ENCODE results near the gene TERT.
A peak's percentile ranks its signal among the peaks of the same experiment; 100 is the strongest.

Gene TERT

GRCh38 chr5:1243487-1244130 lies 51.3 kb downstream of the TERT start:
- Histone ChIP-seq H3K9me3 (ENCODE audit: control insufficient read depth, insufficient read depth, low read depth, low read length) (no peaks in the 10 kb centered on the region), H3K4me3 (ENCODE audit: low read depth, low read length) (no peak overlapping the region), H3K27ac (ENCODE audit: extremely low read depth, low read depth, low read length) (no peak overlapping the region), H3K36me3 (ENCODE audit: control insufficient read depth in 2 of 2, insufficient read depth in 1 of 2, low read length in 2 of 2) (no peaks in the 10 kb centered on the region), H3K4me1 (ENCODE audit: control insufficient read depth, insufficient read depth, low read length) (no peaks in the 10 kb centered on the region)
- TF ChIP-seq ZNF114 (tag by site-specific recombination; IDR thresholded peaks at IDR 0.05), result no peak
- TF ChIP-seq, protein P1, sequence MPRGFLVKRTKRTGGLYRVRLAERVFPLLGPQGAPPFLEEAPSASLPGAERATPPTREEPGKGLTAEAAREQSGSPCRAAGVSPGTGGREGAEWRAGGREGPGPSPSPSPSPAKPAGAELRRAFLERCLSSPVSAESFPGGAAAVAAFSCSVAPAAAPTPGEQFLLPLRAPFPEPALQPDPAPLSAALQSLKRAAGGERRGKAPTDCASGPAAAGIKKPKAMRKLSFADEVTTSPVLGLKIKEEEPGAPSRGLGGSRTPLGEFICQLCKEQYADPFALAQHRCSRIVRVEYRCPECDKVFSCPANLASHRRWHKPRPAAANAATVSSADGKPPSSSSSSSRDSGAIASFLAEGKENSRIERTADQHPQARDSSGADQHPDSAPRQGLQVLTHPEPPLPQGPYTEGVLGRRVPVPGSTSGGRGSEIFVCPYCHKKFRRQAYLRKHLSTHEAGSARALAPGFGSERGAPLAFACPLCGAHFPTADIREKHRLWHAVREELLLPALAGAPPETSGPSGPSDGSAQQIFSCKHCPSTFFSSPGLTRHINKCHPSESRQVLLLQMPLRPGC (tag by site-specific recombination; IDR thresholded peaks at IDR 0.05), result no peak
- TF ChIP-seq ZNF341 (tag by site-specific recombination; IDR thresholded peaks at IDR 0.05; ENCODE audit: low read depth), result no peak
- no peak for TF ChIP-seq SP3 (tag by site-specific recombination; IDR thresholded peaks at IDR 0.05)
- TF ChIP-seq ZNF302 (tag by site-specific recombination; IDR thresholded peaks at IDR 0.05; ENCODE audit: low read depth), result no peak
- no peak for TF ChIP-seq RBAK (tag by site-specific recombination; IDR thresholded peaks at IDR 0.05)
- no peak for TF ChIP-seq ZSCAN16 (tag by site-specific recombination; IDR thresholded peaks at IDR 0.05)
- TF ChIP-seq, protein P2, sequence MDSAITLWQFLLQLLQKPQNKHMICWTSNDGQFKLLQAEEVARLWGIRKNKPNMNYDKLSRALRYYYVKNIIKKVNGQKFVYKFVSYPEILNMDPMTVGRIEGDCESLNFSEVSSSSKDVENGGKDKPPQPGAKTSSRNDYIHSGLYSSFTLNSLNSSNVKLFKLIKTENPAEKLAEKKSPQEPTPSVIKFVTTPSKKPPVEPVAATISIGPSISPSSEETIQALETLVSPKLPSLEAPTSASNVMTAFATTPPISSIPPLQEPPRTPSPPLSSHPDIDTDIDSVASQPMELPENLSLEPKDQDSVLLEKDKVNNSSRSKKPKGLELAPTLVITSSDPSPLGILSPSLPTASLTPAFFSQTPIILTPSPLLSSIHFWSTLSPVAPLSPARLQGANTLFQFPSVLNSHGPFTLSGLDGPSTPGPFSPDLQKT (IDR thresholded peaks at IDR 0.05; ENCODE audit: borderline replicate concordance, low read depth, low read length), result no peak
- TF ChIP-seq, protein P3, sequence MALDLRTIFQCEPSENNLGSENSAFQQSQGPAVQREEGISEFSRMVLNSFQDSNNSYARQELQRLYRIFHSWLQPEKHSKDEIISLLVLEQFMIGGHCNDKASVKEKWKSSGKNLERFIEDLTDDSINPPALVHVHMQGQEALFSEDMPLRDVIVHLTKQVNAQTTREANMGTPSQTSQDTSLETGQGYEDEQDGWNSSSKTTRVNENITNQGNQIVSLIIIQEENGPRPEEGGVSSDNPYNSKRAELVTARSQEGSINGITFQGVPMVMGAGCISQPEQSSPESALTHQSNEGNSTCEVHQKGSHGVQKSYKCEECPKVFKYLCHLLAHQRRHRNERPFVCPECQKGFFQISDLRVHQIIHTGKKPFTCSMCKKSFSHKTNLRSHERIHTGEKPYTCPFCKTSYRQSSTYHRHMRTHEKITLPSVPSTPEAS (tag by site-specific recombination; IDR thresholded peaks at IDR 0.05), result no peak
- no peak for TF ChIP-seq PRDM1 (tag by site-specific recombination; IDR thresholded peaks at IDR 0.05)
- TF ChIP-seq ZNF501 (tag by site-specific recombination; IDR thresholded peaks at IDR 0.05), result no peak
- TF ChIP-seq, protein P4, sequence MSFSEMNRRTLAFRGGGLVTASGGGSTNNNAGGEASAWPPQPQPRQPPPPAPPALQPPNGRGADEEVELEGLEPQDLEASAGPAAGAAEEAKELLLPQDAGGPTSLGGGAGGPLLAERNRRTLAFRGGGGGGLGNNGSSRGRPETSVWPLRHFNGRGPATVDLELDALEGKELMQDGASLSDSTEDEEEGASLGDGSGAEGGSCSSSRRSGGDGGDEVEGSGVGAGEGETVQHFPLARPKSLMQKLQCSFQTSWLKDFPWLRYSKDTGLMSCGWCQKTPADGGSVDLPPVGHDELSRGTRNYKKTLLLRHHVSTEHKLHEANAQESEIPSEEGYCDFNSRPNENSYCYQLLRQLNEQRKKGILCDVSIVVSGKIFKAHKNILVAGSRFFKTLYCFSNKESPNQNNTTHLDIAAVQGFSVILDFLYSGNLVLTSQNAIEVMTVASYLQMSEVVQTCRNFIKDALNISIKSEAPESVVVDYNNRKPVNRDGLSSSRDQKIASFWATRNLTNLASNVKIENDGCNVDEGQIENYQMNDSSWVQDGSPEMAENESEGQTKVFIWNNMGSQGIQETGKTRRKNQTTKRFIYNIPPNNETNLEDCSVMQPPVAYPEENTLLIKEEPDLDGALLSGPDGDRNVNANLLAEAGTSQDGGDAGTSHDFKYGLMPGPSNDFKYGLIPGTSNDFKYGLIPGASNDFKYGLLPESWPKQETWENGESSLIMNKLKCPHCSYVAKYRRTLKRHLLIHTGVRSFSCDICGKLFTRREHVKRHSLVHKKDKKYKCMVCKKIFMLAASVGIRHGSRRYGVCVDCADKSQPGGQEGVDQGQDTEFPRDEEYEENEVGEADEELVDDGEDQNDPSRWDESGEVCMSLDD (tag by site-specific recombination; IDR thresholded peaks at IDR 0.05), result no peak
- no peak for TF ChIP-seq ZNF157 (tag by site-specific recombination; IDR thresholded peaks at IDR 0.05)
- no peak for TF ChIP-seq ZNF768 (tag by site-specific recombination; IDR thresholded peaks at IDR 0.05)
- no peak for TF ChIP-seq SETDB1 (IDR thresholded peaks at IDR 0.05; ENCODE audit: insufficient read length, low read length)
- no peak for TF ChIP-seq KLF16 (tag by site-specific recombination; IDR thresholded peaks at IDR 0.05)
- no peak for TF ChIP-seq ZEB2 (tag by site-specific recombination; IDR thresholded peaks at IDR 0.05)
- POLR2A ChIA-PET, result no interaction called here
- CTCF ChIA-PET, result no interaction called here

- Histone ChIP-seq H3K27ac (ENCODE audit: extremely low read depth, low read depth, low read length) (no peak overlapping the region), H3K36me3 (ENCODE audit: control insufficient read depth in 2 of 2, insufficient read depth in 1 of 2, low read length in 2 of 2) (no peaks in the 10 kb centered on the region), H3K9me3 (ENCODE audit: control insufficient read depth, insufficient read depth, low read depth, low read length) (no peaks in the 10 kb centered on the region), H3K4me3 (ENCODE audit: low read depth, low read length) (no peak overlapping the region), H3K4me1 (ENCODE audit: control insufficient read depth, insufficient read depth, low read length) (no peaks in the 10 kb centered on the region)
- ChIA-PET CTCF (interaction anchor here (0.6 kb wide), 1 partner anchor 78 kb away, joined by 5 read pairs; no protein-coding TSS in a partner anchor), POLR2A (no interaction called here)
- TF ChIP-seq GLIS2 (tag by site-specific recombination; IDR thresholded peaks at IDR 0.05) (peak; percentile 38; the same call in 1 of the 2 replicates), SP7 (tag by site-specific recombination; IDR thresholded peaks at IDR 0.05) (no peak), ZNF518A (tag by site-specific recombination; conservative IDR thresholded peaks at IDR 0.05; ENCODE audit: low read depth) (no peak), WT1 (tag by site-specific recombination; IDR thresholded peaks at IDR 0.05) (no peak), ZNF621 (tag by site-specific recombination; IDR thresholded peaks at IDR 0.05) (no peak)
Measured at GRCh38 chr5:1242733-1243486, 52.0 kb downstream of the TERT start.
